Epithelial cell of prostate (primary cell): ENCODE data around the gene NUMA1.

Experiments
- DNase-seq: peaks from one replicate; pipeline ENCODE4 v3.0.0-alpha.2; 2011; ENCODE audit warnings: low read depth, low spot score
- H3K27ac ChIP-seq: fragments of 450-650 bp; 2 replicates; pipeline ENCODE4 v1.5.1; 2017; ENCODE audit warnings: mild to moderate bottlenecking

The NUMA1 gene

DNA sequence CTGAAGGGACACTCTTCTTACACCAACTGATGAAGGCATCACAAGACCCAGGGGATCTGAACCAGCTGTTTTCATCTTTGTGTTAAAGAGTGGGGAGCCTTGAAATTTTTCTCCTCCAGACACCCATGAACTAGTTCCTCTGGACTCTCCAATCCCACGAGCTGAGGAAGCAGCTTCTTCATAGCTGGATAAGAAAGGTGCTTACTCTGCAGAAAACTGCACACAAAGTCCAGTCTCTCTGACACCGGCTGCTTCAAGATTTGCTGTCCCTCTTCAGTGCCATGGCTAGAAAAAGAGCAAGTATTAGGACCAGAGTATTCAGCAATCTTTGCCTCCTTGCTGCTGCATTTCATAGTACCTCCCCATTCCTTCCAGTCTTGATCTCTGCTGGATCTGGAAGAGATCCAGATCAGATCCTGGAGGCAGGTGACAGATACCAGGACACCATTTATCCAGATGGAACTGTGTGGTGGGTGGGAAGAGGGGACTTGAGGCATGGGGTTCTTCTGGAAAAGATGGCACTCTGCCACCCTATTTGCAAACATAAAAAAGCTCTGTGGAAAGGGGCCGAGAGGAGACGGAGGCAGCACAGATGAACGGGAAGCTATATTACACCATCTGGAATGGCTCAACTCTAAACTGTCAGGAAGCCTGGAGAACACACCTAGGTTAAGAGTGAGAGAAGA lies 56.1 kb downstream of the NUMA1 start:
- no peak for DNase-seq

DNA sequence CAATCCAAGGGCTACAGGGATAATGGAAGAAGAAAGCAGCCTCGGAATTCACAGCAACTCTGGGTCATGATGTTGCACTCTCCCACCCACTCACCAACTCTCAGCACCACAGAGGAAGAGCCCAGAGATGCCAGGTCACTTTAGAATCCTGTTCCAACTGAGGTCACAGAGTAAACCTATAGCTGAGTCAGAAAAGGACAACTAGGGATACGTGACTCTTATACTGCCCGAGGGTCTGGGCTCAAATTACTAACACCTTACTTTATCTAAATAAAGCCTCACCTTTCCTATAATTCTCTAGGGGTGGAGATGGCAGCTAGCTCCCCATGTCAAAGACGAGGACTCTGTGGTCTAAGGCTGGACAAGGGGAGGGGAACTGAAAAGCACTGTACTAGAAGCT lies 57.0 kb downstream of the NUMA1 start:
- no peak overlapping the region for H3K27ac ChIP-seq
- no peak for DNase-seq

More for the DNA sequence above, 56.1 kb downstream of the NUMA1 start:
- H3K27ac ChIP-seq = peak overlapping the region; percentile 55

DNA sequence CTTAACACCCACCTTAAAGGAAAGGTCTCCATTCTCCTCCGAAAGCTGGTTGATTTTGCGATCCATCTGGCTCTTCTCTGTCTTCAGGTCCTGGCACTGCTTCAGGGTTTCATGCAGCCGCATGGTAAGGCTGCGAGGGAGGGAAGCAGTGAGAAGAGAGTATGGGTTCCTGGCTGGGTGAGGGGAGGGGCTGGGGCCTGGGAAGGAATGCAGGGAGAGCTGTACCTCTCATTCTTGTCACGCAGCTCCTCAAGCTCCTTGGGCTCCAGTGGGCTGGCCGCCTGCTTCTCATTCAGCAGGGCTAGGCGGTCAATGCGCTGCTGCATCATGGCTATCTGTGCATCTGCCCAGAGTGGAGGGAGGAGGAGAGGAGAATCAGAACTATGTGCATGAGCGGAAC lies 62.2 kb downstream of the NUMA1 start:
- DNase-seq = no peak

DNA sequence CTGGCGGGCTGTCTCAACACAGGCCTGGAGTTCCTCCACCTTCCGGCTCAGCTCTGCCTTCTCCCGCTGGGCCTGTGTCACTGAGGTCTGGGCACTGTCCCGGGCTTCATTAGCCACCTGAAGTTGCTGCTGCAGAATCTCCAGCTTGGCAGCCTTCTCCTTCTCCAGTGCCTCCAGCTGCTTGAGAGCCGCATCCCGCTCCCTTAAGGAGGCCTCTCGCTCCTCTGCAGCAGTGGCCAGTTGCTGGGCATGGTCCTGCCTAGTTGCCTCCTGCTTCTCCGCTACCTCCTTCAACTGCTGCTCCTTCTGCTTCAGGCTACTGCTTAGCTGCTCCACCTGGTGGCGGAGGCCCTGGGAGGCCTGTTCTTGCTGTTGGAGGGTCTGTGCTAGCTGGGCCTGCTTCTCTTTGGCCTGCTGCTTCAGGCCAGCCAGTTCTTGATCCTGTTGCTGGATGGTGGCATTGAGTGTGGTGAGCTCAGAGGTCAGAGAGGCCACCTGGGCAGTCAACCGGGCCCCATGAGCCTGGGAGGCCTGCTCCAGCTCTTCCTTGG lies 64.8 kb downstream of the NUMA1 start:
- no peak for DNase-seq
- no peak overlapping the region for H3K27ac ChIP-seq

More for the DNA sequence above, 62.2 kb downstream of the NUMA1 start:
- H3K27ac ChIP-seq = no peak overlapping the region

DNA sequence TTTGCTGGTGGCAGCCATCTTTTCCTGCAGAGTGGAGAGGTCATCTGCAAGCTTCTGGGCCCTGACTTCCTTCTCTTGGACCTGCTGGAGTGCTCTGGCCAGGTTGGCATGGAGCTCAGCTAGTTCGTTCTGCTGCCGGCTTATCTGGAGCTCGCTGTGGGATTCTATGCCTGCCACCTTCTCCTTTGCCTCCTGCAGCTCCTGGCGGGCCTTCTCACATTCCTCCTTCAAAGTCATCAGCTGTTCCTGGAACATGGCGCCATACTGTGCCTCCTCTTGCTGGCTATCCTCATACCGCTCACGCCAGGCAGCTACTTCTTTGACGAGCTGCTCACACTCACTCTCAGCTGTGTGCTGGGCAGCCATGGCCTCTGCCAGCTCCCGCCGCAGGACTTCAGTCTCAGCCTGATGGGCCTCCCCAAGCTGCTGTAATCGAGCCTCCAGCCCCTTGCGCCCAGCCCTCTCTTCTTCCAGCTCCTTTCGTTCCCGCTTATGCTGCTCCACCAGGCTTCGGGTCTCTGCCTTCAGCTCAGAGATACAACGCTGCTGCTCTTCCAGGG lies 65.5 kb downstream of the NUMA1 start:
- H3K27ac ChIP-seq = no peak overlapping the region
- DNase-seq = no peak

DNA sequence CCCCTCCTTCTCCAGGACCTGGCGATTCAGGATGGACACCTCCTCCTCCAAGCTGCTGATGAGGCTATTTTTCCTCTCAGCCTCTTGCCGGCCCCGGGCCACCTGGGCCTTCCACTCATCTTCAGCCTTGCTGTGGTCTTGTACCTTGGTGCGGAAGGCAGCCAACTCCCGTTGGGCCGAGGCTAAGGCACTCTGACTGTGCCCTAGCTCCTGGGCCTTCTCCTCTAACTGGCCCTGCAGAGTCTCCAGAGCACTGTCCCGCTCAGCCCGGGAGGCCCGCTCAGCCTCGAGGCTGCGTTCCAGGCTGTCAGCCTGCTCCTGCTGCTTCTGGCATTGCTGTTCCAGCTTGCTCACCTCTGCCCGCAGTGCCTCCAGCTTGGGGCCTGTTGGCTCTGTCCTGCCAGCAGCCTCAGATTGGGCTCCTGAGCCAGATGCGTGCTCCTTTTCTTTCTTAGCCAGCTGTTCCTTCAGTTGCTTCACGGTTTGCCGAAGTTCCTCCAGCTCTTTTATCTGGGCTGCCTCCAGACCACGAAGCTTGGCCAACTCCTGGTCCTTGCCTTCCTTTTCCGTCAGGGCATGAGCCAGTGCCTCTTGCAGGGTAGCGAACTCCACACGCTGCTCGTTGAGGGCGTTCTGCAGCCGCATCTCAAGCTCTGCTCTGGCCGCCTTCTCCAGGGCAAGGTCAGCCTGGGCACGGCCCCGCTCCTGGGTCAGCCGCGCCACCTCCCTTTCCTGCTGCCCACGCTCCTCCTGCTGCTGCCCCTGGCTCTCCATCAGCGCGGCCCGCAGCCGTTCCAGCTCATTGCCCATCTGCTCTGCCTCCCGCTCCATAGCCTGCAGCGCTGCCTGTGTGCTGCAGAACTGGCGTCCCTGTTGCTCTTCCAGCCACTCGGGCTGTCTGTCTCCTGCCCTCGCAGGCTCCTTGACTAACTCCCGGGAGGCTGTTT lies 66.3 kb downstream of the NUMA1 start:
- no peak for DNase-seq
- H3K27ac ChIP-seq = peak overlapping the region; percentile 31

DNA sequence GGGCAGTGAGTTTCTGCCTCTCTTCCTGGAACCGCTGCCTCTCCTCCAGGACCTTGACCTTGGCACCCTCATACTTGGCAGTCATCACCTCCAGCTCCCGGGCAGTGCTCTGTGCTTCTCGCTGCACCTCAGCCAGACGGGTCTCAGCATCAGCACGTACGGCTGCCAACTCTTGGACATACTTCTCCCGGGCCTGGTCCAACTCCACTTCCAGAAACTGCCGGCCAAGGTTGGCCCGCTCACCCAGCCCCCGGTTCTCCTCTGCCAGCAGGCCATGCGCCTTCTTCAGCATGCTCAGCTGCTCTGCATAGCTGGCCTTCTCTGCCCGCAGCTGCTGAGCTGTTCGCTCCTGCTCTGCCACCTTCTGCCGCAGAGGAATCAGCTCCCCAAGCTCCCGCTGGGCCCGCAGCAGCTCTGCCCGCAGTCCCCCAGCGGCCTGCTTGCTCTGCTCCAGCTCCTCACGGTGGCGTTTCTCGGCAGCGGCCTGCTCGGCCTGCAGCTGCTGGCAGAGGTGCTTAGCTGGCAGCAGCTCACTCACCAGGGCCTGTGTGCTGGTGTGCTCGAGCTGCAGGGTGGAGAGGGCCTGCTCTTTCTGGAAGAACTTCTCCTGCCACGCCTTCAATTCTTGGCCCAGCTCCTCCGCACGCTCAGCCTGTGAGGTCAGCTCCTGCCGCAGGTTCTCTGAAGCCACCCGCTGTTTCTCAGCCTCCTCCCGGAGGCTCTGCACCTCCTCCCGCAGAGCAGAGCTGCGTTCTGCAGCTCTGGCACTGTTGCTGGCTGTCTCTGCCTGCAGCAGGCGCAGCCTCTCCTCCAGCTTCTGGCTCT lies 67.2 kb downstream of the NUMA1 start:
- peak; percentile 55 for DNase-seq
- H3K27ac ChIP-seq = peak overlapping the region; percentile 31

DNA sequence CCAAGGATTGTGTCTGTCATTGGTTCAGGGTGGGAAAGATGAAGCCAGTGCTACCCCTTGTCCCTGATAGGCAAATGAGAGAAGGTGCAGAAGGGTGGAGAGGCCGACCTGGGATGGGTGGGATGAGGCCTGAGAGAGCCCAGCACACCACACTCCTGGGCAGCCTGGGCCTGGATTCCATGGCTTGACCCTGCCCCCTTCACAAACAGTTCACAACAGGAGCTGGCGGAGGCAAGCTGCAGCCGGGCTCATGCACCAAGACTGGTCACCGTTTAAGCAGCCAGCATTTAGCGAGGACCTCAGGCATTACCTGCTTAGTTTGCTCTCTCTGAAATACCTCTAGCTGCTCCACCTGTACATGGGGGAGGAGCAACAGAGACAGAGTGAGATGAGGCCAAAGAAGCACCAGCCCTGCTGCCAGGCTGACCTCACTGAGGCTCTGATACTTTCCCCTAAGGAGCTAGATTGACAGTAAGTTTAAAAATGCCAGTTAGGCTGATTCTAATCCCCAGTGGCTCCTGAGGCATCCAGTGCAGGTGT lies 68.2 kb downstream of the NUMA1 start:
- H3K27ac ChIP-seq = no peak overlapping the region
- no peak for DNase-seq

DNA sequence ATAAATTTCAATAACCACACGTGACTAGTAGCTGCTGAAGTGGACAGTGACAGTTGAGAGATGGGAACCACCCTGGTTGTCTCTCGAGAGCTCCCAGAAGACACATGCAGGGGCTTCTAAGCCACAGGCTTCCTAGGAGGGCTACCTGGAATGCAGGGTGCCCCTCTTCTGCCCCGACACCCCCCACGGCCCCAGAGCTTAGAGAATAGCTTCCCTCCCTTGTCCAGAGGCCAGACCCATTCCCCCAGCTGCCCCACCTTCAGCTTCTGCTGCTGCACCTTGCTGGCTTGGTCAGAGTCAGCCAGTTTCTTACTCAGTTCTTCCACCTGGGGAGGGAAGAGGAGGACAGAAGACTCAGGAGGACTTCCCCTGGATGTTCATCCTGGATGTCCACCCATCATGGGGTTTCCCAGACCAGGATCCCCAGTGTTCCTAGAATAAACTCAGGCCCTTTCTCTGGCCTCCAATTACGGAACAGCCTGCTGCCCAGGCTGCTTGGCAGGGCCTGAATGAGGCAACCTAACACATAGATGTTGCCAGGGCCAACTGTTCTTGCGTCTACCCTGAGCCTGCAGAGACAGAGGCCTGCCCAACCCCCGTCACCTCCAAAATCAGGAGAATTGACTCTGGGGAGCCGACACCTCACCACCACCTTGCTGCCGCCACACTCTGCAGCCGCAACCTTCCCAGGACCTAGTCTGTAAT lies 69.7 kb downstream of the NUMA1 start:
- no peak for DNase-seq
- H3K27ac ChIP-seq = no peak overlapping the region

DNA sequence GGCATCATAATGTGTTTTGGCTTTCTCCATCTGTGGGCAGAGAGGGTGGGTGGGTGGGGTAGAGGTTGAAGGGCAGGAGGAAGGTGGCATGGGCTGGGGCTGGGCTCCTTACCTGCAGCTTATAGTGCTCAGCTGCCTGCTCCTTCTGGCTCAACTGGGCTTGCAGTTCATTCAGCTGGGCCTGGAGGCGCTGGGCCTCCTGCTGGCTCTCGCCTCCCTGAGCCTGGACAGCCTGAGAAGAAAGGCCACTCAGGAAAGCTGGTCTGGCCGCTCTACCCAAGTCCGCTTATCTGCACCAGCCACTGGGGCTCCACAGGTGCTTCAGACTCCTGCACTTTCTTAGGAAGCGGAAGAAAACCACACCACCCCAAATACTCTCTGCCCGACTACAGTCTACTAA lies 71.2 kb downstream of the NUMA1 start:
- H3K27ac ChIP-seq = no peak overlapping the region
- DNase-seq = no peak

DNA sequence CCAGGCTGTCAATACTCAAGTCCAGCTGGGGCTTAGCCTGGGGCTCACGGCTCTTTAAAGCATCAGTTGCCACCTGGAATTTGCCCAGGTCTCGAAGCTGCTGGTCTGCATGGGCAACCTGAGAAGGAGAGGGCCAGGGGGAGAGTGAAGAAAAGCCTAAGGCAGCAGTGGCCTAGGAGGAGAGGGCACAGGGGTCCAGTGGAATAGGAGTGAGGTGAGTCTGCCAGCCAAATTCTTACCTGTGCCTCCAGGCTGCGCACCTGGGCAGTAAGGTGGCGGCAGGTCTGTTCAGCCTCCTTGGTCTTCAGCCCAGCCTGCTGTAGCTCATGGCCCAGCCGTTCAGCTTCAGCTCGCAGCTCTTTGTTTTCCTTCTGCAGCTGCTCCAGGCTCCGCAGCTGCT lies 71.6 kb downstream of the NUMA1 start:
- no peak for DNase-seq
- H3K27ac ChIP-seq = no peak overlapping the region

DNA sequence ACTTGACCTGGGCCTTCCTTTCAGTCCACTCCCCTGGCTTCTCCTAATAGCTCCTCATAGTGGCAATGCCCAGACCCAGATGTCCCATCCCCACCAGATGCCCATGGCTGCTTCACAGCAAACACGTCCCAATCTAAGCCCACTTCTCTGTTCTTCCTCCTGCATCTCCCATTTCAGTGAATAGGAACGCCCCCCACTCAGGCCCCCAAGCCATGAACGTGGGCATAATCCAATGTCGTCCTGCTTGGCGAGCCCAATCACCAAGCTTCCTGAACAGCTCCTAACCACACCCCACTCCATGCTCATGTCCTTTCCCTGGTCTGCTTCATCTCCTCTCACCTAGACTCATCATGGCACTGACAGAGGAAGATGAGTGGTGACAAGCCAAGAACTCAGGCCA lies 72.8 kb downstream of the NUMA1 start:
- H3K27ac ChIP-seq = no peak overlapping the region
- DNase-seq = no peak

DNA sequence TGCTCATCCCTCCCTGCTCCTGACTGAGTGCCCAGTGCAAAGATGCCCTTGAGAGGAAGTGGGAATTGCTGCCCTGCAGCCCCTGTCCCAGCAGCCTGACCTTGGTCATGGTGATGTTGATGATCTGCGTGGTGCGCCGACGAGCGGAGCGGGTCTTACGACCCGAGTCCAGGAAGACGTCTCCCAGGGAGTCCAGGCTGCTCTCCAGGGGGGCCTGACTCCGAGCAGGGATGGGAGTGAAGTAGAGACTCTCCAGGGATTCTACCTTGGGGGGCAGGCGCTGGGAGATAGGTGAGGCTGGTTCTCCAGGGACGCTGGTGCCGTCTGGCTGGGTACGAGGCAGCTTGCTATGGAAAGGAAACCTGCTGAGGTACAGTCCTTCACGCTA lies 73.3 kb downstream of the NUMA1 start:
- no peak for DNase-seq
- no peak overlapping the region for H3K27ac ChIP-seq

DNA sequence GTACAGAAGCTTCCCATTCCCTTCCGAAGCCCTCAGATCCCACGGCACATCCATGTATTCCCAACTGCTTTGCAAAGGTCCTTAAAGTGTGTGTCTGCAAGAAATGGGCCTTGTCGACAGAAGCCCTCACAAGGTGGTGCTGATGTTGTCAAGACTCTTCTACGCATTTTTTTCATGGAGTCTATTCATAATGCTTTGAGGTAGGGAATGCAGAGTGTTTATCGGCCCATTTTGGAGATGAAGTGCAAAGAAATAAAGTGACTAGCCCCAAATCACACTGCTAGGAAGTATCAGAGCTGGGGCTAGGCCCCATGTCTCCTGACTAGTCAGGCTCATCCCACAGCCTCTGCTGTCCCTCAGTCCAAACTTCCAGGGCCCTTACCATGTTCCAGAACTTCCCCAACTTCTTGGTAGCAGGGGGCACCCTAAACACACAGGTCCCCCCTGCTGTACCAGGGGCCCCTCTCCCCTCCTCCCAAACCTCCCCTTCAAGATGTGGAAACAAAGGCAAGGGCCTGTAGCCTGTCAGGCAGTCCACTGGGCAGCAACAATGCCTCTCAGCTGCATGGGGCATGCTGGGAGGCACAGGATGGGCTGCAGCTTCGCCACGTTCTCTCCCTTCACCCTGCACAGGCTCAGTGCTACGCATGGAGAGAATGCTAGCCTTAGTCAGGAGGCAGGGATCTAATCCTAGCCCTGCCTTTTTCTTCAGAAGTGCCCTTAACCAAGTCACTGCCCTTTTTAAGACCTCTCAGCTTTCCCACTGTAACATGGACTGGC lies 73.8 kb downstream of the NUMA1 start:
- DNase-seq = no peak
- no peak overlapping the region for H3K27ac ChIP-seq

DNA sequence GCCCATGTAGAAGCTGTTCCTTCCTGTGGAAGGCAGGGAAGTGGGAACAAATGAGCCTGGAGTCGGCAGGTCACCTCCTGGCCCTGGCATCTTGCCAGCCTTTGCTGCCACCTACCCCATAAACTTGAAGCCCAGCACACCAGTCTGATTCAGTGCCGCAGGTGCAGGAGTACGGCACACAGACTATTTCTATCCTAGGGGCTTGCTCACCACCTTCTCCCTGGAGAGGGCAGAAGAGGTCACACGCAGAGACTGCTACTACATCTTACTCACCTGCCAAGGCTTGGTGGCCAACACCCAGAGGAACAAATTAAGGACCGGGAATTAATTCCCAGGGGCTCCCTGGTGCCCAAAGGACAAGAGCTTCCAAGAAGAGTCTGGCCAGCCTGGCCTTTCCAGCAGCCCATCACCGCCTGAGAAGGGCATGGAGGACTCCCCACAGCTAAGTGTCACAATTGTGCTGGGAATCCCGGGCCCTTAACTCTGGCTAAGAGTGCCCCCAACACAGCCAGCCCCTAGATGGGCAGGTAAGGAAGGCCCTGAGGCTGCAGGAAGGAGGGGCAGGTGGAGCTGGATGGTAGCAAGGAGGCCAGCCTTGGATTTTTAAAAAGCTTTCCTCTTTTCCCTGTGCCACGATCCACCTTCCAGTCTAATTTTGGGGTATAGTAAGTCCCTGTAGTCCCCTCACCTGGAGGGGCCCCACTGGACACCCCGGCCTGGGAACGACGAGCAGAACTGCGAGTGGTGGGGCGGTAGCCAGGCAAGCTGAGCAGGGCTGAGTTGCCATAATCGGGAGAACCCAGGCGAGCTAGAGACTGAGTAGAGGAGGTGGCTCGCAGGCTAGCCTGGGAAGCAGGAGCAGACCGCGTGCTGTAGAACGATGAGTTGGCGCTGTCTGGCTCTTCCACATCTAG lies 74.7 kb downstream of the NUMA1 start:
- H3K27ac ChIP-seq = no peak overlapping the region
- DNase-seq = no peak

DNA sequence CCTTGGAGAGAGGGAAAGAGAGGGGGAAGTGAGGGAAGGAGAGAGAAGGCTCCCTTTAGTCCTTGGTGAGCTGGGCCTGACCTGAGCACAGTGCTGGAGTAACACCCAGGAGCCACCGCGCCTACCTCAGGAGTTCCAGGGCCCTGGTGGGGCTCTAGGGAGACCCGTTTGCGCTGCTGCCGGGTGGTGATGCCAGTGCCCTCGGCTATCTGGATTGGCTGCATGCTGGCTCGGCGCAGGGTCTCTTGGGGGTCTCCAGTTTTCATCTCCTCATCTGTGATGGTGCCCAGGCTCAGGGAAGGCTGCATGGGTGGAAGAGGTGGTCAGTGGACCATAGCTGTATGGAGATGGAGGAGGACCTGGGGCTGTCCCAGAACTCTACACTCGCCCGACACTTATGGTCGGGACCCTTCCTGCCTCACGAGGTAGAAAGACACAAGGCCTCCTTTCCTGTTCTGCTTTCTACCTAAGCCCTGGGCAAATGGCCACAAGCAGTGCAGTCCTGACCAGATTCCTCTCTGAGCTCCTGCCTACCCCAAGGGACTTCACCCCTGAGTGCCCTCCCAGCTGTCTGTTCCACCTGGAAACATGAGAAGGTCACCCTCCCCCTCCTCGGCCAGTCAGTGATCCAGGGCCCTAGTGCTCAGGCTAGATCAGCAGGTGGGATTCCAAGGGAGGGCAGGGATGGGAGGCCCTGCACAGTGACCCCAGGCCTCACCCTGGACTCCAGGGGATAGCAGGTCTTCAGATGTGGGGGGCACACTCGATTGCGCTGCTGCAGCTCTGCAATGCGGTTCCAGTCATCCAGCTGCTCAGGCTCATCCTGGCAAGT lies 75.6 kb downstream of the NUMA1 start:
- DNase-seq = no peak
- H3K27ac ChIP-seq = no peak overlapping the region

DNA sequence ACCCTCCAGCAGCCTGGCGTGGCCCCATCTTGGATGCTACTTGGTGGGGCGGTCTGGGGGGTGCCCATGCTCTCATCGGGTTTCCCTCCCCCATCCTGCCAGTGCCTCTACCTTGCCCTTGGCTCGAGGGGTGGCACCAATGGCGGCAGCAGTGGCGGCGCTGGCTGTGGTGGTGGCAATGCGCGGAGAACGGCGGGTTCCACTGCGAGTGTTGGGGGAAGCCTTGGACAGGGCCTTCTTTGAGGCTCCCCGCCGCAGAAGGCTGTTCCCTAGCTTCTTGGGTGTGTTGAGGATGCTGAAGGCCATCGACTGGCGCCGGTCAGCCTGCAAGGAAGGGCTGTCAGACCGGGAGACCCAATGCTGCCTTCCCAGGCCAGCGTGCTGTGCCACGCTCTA lies 76.6 kb downstream of the NUMA1 start:
- no peak for DNase-seq
- H3K27ac ChIP-seq = no peak overlapping the region
